Right lobe of liver (tissue), 4 donors: ENCODE data around the gene PNPLA7.

Experiments
- POLR2A ChIP-seq: fragments of 450-650 bp; IDR thresholded peaks from one replicate; pipeline ENCODE4 v1.6.1; 2017; ENCODE audit warnings: antibody characterized with exemption, mild to moderate bottlenecking
- TF ChIP-seq, protein P1 (sequence below), 4 donors: fragments of 200-600 bp in 3 of 4; fragments of 450-650 bp in 1 of 4; IDR thresholded peaks; one replicate each; pipeline versions ENCODE4 v1.5.1 to v1.8.0; 2016 to 2022; ENCODE audit warnings: antibody characterized with exemption in 4 of 4, mild to moderate bottlenecking in 2 of 4
- donor health status: DM: no; HTN: no; CAD: no.
- donor health status: DM: no; HTN: no; CAD: no.
- donor health status: DM: no; HTN: yes; CAD: no.

GRCh38 chr9:137488327-137488653 lies 61.9 kb downstream of the PNPLA7 start:
- TF ChIP-seq POLR2A: no peak
- TF ChIP-seq, protein P1, sequence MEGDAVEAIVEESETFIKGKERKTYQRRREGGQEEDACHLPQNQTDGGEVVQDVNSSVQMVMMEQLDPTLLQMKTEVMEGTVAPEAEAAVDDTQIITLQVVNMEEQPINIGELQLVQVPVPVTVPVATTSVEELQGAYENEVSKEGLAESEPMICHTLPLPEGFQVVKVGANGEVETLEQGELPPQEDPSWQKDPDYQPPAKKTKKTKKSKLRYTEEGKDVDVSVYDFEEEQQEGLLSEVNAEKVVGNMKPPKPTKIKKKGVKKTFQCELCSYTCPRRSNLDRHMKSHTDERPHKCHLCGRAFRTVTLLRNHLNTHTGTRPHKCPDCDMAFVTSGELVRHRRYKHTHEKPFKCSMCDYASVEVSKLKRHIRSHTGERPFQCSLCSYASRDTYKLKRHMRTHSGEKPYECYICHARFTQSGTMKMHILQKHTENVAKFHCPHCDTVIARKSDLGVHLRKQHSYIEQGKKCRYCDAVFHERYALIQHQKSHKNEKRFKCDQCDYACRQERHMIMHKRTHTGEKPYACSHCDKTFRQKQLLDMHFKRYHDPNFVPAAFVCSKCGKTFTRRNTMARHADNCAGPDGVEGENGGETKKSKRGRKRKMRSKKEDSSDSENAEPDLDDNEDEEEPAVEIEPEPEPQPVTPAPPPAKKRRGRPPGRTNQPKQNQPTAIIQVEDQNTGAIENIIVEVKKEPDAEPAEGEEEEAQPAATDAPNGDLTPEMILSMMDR (IDR thresholded peaks at IDR 0.05): no peak
